Measurements from ENCODE around the gene MLANA.
"Not testable (repeated sequence)": the region's sequence is repeated elsewhere in the genome, so short reads cannot be mapped to it uniquely, and the experiment has no call there.

The MLANA gene

GRCh38 chr9:5876026-5876425 lies 14.7 kb upstream of the MLANA start:
- DNase-seq (ENCODE audit: extremely low read depth, low read depth) = no peak
- TF ChIP-seq CTCF (IDR thresholded peaks at IDR 0.05; ENCODE audit: low read depth, low read length) = no peak

GRCh38 chr9:5876711-5877110 lies 14.0 kb upstream of the MLANA start:
- no peak for DNase-seq (ENCODE audit: extremely low read depth, low read depth)
- TF ChIP-seq CTCF (IDR thresholded peaks at IDR 0.05; ENCODE audit: low read depth, low read length) = no peak

GRCh38 chr9:5879419-5880181 lies 11.1 kb upstream of the MLANA start:
- no peak for TF ChIP-seq CTCF (IDR thresholded peaks at IDR 0.05; ENCODE audit: low read depth, low read length)
- DNase-seq (ENCODE audit: extremely low read depth, low read depth) = peak; percentile 7

- DNase-seq (ENCODE audit: extremely low read depth, low read depth) = not testable (repeated sequence)
Observed at GRCh38 chr9:5882244-5883012, 8.3 kb upstream of the MLANA start.

GRCh38 chr9:5884191-5884590 lies 6.5 kb upstream of the MLANA start:
- DNase-seq (ENCODE audit: extremely low read depth, low read depth) = no peak
- TF ChIP-seq CTCF (IDR thresholded peaks at IDR 0.05; ENCODE audit: low read depth, low read length) = no peak

- DNase-seq (ENCODE audit: extremely low read depth, low read depth) = peak; percentile 12
- TF ChIP-seq CTCF (IDR thresholded peaks at IDR 0.05; ENCODE audit: low read depth, low read length) = peak; percentile 98
Observed at GRCh38 chr9:5886114-5886939, 4.4 kb upstream of the MLANA start.

GRCh38 chr9:5892456-5893133 lies 1.9 kb downstream of the MLANA start:
- DNase-seq (ENCODE audit: extremely low read depth, low read depth) = no peak
- no peak for TF ChIP-seq CTCF (IDR thresholded peaks at IDR 0.05; ENCODE audit: low read depth, low read length)
